Esophagus squamous epithelium (tissue), 5 donors: ENCODE data around the gene MEF2B. TPM values are rescaled to one million over a fixed set of nuclear protein-coding genes. Genes with fewer than 3 reads are reported as not detected.
"Not testable (repeated sequence)": the region's sequence is repeated elsewhere in the genome, so short reads cannot be mapped to it uniquely, and the experiment has no call there.

Experiments used
- DNase-seq: peaks from one replicate; lab custom pipeline; 2025; lab: John Stamatoyannopoulos, UW
- H3K27ac ChIP-seq, 4 donors: fragments of 200-600 bp; sonication (generic); one replicate each; pipeline ENCODE4 v1.5.1; 2016 to 2019; ENCODE audit warnings: mild to moderate bottlenecking in 1 of 4
- H3K27me3 ChIP-seq, 4 donors: fragments of 200-600 bp; sonication (generic); 1 replicate in 3 of 4; 2 replicates in 1 of 4; pipeline versions ENCODE4 v1.5.1 to v1.6.0; 2017 to 2021; ENCODE audit warnings: antibody characterized with exemption in 1 of 4
- H3K36me3 ChIP-seq, 3 donors: fragments of 200-600 bp; sonication (generic); one replicate each; pipeline ENCODE4 v1.5.1; 2016 to 2019
- H3K4me1 ChIP-seq, 3 donors: fragments of 200-600 bp; sonication (generic); one replicate each; pipeline ENCODE4 v1.5.1; 2017 to 2019
- H3K4me3 ChIP-seq, 4 donors: fragments of 200-600 bp; sonication (generic); 1 replicate in 3 of 4; 2 replicates in 1 of 4; pipeline ENCODE4 v1.5.1; 2016 to 2019; ENCODE audit warnings: mild to moderate bottlenecking in 2 of 4, moderate library complexity in 1 of 4
- H3K9me3 ChIP-seq, 3 donors: fragments of 200-600 bp; sonication (generic); one replicate each; pipeline ENCODE4 v1.5.1; 2016 to 2019
- POLR2A ChIP-seq, 4 donors: fragments of 450-650 bp; IDR thresholded peaks; one replicate each; pipeline ENCODE4 v1.6.1; 2017; ENCODE audit warnings: antibody characterized with exemption in 4 of 4, mild to moderate bottlenecking in 4 of 4, moderate library complexity in 3 of 4
- whole genome bisulfite sequencing, 2 donors: methylation state at CpG; one replicate each; pipeline ENCODE4 v1.1.5; 2018; 5-methylcytosine and 5-hydroxymethylcytosine counted together
- intact Hi-C: fragments of 100-400 bp; cut with DNase I; formaldehyde crosslinking; loops from one replicate; pipeline ENCODE4 v1.15.0; 2022
- total RNA-seq, 4 donors: library from RNA; depleted of rRNA; stranded (reverse); fragments of >200 nt; gene quantifications; one replicate each; pipeline ENCODE4 v1.1.0, GENCODE V29; 2016
- TF ChIP-seq, protein P1 (sequence below), 6 experiments: fragments of 450-650 bp in 4 of 6; fragments of 200-600 bp in 2 of 6; sonication (generic) in 2 of 6; IDR thresholded peaks; one replicate each; pipeline ENCODE4 v1.5.1; 2016 to 2019; ENCODE audit warnings: antibody characterized with exemption in 6 of 6, mild to moderate bottlenecking in 4 of 6, moderate library complexity in 4 of 6
- donor health status: DM: yes; HTN: yes; CAD: no.

Gene MEF2B
- total RNA-seq, 4 donors from 2014 or later, result 0.70 TPM; not detected in 3

GRCh38 chr19:19137556-19138108 is 32.4 kb downstream of the MEF2B start:
- 18 to 30% methylated on average over 6 to 11 of the region's 25 CpGs for WGBS, 2 donors
- TF ChIP-seq, protein P1, sequence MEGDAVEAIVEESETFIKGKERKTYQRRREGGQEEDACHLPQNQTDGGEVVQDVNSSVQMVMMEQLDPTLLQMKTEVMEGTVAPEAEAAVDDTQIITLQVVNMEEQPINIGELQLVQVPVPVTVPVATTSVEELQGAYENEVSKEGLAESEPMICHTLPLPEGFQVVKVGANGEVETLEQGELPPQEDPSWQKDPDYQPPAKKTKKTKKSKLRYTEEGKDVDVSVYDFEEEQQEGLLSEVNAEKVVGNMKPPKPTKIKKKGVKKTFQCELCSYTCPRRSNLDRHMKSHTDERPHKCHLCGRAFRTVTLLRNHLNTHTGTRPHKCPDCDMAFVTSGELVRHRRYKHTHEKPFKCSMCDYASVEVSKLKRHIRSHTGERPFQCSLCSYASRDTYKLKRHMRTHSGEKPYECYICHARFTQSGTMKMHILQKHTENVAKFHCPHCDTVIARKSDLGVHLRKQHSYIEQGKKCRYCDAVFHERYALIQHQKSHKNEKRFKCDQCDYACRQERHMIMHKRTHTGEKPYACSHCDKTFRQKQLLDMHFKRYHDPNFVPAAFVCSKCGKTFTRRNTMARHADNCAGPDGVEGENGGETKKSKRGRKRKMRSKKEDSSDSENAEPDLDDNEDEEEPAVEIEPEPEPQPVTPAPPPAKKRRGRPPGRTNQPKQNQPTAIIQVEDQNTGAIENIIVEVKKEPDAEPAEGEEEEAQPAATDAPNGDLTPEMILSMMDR (IDR thresholded peaks at IDR 0.05), result no peak
- no peak for TF ChIP-seq POLR2A (IDR thresholded peaks at IDR 0.05)
- Histone ChIP-seq H3K36me3 (peaks cover 0 to 9% (median 0%) of the 10 kb centered on the region in 3 donors), H3K27ac (peak overlapping the region; percentile 66 to 85 (median 84)), H3K4me1 (peaks cover 9 to 20% (median 12%) of the 10 kb centered on the region in 3 donors), H3K4me3 (peak overlapping the region; percentile 72 to 87 (median 80)), H3K9me3 (peaks cover 0 to 4% (median 2%) of the 10 kb centered on the region in 3 donors), H3K27me3 (no peaks in the 10 kb centered on the region)
- intact Hi-C loops, result no loop called here
- DNase-seq, result no peak

- H3K4me3 ChIP-seq, H3K27me3 ChIP-seq, DNase-seq, intact Hi-C loops, H3K27ac ChIP-seq: not testable (repeated sequence)
- WGBS, 2 donors, result 78 to 85% methylated on average over 6 of the region's 6 CpGs
- peaks cover 0 to 14% (median 14%) of the 10 kb centered on the region in 3 donors for H3K9me3 ChIP-seq
- peaks cover 0 to 19% (median 0%) of the 10 kb centered on the region in 3 donors for H3K36me3 ChIP-seq
- peaks cover 9 to 20% (median 12%) of the 10 kb centered on the region in 3 donors for H3K4me1 ChIP-seq
These were observed 34.4 kb downstream of the MEF2B start for GRCh38 chr19:19135713-19136112.

- WGBS, 2 donors, result 58 to 86% methylated on average over 5 to 17 of the region's 21 CpGs
- intact Hi-C loops, result loop anchor here (5.0 kb wide), 1 partner anchor 77 kb away; no protein-coding TSS in a partner anchor
- Histone ChIP-seq H3K9me3 (peaks cover 0 to 14% (median 14%) of the 10 kb centered on the region in 3 donors), H3K36me3 (peaks cover 0 to 26% (median 0%) of the 10 kb centered on the region in 3 donors), H3K27me3 (no peaks in the 10 kb centered on the region), H3K27ac (no peak overlapping the region), H3K4me3 (no peak overlapping the region), H3K4me1 (peaks cover 9 to 20% (median 12%) of the 10 kb centered on the region in 3 donors)
- DNase-seq, result no peak
- no peak for TF ChIP-seq POLR2A (IDR thresholded peaks at IDR 0.05)
- TF ChIP-seq, protein P1 (IDR thresholded peaks at IDR 0.05), result no peak
These were observed 35.3 kb downstream of the MEF2B start for GRCh38 chr19:19134687-19135158.

GRCh38 chr19:19133985-19134384 is 36.1 kb downstream of the MEF2B start:
- H3K9me3 ChIP-seq, result peaks cover 0 to 14% (median 14%) of the 10 kb centered on the region in 3 donors
- no peak overlapping the region for H3K27ac ChIP-seq
- peaks cover 9 to 20% (median 12%) of the 10 kb centered on the region in 3 donors for H3K4me1 ChIP-seq
- peaks cover 0 to 32% (median 0%) of the 10 kb centered on the region in 3 donors for H3K36me3 ChIP-seq
- intact Hi-C loops, result loop anchor here (5.0 kb wide), 1 partner anchor 77 kb away; no protein-coding TSS in a partner anchor
- 66 to 76% methylated on average over 5 to 6 of the region's 6 CpGs for WGBS, 2 donors
- TF ChIP-seq POLR2A (IDR thresholded peaks at IDR 0.05), result no peak
- DNase-seq, result no peak
- no peak overlapping the region for H3K4me3 ChIP-seq
- no peaks in the 10 kb centered on the region for H3K27me3 ChIP-seq

DNA sequence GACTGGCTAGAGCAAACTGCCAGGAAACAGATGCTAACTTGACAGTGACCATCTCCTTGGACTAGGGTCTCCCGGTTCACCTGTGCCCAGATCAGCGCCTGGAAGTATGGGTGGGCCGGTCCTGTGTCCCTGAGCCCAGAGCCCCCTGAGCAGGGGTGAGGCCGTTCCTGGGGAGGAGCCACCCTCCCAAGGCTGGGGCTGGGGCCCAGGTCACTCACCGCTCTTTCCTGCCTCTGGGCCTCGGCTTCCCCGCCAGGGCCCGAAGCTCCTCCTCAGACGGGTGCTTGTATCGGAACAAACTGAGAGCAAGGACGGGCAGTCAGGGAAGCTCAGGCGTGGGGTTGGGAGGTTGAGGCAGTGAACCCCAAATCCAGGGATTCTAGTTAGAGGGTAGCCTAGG is 37.2 kb downstream of the MEF2B start:
- WGBS, 2 donors, result 92% methylated on average over 2 of the region's 12 CpGs; no CpG with 5 or more reads in 1 of the 2 donors
- Histone ChIP-seq H3K27me3 (no peaks in the 10 kb centered on the region), H3K27ac (no peak overlapping the region), H3K9me3 (peaks cover 0 to 14% (median 14%) of the 10 kb centered on the region in 3 donors), H3K36me3 (peaks cover 0 to 32% (median 0%) of the 10 kb centered on the region in 3 donors), H3K4me3 (no peak overlapping the region), H3K4me1 (peaks cover 9 to 12% (median 11%) of the 10 kb centered on the region in 3 donors)
- intact Hi-C loops, result loop anchor here (5.0 kb wide), 1 partner anchor 76 kb away; no protein-coding TSS in a partner anchor
- DNase-seq, result no peak
- no peak for TF ChIP-seq POLR2A (IDR thresholded peaks at IDR 0.05)
- TF ChIP-seq, protein P1 (IDR thresholded peaks at IDR 0.05), result no peak

DNA sequence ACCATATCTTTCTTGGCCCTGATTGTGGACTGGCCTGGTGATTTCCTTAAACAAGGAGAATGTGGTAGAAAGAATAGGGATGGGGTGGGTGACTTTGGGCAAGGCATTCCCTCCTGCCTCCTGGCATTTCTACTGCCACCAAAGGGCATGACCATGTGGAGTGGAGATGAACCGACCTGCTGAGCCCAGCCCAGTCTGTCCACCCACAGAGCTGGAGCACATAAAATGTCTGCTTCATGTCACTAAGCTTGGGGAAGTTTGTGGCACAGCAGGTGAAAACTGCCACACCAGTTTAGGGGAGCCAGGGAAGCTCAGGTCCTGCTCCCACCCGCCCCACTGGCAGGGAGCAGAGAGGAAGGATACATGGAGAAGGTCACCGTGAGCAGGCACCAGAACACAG is 38.1 kb downstream of the MEF2B start:
- TF ChIP-seq POLR2A (IDR thresholded peaks at IDR 0.05), result no peak
- TF ChIP-seq, protein P1 (IDR thresholded peaks at IDR 0.05), result no peak
- Histone ChIP-seq H3K27ac (no peak overlapping the region), H3K9me3 (peaks cover 0 to 14% (median 14%) of the 10 kb centered on the region in 3 donors), H3K27me3 (no peaks in the 10 kb centered on the region), H3K4me3 (no peak overlapping the region), H3K4me1 (peaks cover 0 to 3% (median 1%) of the 10 kb centered on the region in 3 donors), H3K36me3 (peaks cover 0 to 32% (median 0%) of the 10 kb centered on the region in 3 donors)
- intact Hi-C loops, result loop anchor here (5.0 kb wide), 1 partner anchor 75 kb away; no protein-coding TSS in a partner anchor
- no peak for DNase-seq
- 88 to 100% methylated on average over 1 of the region's 3 CpGs for WGBS, 2 donors
